Cardiac fibroblast (primary cell): ENCODE measurements around the gene MICAL3.
"Not testable (repeated sequence)": the region's sequence is repeated elsewhere in the genome, so short reads cannot be mapped to it uniquely, and the experiment has no call there.

ENCODE experiments used
- DNase-seq, 2 donors: peaks; one replicate each; pipeline versions ENCODE4 v3.0.0 to v3.0.0-alpha.2; 2010; ENCODE audit warnings: low read depth in 2 of 2
- H3K4me3 ChIP-seq, 2 donors: replicated peaks in 1 of 2; 1 replicate in 1 of 2; 2 replicates in 1 of 2; pipeline ENCODE4 v1.5.1; 2011; ENCODE audit warnings: low read depth in 2 of 2, low read length in 2 of 2, mild to moderate bottlenecking in 2 of 2, moderate library complexity in 1 of 2
- TF ChIP-seq, protein P1 (sequence below): IDR thresholded peaks from one replicate; pipeline ENCODE4 v1.5.1; 2011; ENCODE audit warnings: low read depth, mild to moderate bottlenecking, low read length, inconsistent platforms

The MICAL3 gene

DNA sequence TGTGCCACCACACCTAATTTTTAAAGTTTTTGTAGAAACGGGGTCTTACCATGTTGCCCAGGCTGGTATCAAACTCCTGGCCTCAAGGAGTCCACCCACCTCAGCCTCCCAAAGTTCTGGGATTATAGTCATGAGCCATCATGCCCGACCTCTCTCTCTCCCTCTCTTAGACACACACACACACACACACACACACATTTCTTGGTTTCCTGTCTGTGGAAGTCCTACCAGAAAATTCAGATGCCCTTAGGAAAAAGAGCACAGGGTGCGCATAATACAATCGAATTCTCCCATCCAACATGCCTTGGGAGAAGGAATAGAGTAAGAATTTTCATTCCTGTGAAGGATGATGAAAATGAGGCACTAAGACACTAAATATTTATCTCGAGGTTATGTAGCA, 10.4 kb downstream of the MICAL3 start:
- H3K4me3 ChIP-seq, result no peak overlapping the region
- TF ChIP-seq, protein P1, sequence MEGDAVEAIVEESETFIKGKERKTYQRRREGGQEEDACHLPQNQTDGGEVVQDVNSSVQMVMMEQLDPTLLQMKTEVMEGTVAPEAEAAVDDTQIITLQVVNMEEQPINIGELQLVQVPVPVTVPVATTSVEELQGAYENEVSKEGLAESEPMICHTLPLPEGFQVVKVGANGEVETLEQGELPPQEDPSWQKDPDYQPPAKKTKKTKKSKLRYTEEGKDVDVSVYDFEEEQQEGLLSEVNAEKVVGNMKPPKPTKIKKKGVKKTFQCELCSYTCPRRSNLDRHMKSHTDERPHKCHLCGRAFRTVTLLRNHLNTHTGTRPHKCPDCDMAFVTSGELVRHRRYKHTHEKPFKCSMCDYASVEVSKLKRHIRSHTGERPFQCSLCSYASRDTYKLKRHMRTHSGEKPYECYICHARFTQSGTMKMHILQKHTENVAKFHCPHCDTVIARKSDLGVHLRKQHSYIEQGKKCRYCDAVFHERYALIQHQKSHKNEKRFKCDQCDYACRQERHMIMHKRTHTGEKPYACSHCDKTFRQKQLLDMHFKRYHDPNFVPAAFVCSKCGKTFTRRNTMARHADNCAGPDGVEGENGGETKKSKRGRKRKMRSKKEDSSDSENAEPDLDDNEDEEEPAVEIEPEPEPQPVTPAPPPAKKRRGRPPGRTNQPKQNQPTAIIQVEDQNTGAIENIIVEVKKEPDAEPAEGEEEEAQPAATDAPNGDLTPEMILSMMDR, result no peak

DNA sequence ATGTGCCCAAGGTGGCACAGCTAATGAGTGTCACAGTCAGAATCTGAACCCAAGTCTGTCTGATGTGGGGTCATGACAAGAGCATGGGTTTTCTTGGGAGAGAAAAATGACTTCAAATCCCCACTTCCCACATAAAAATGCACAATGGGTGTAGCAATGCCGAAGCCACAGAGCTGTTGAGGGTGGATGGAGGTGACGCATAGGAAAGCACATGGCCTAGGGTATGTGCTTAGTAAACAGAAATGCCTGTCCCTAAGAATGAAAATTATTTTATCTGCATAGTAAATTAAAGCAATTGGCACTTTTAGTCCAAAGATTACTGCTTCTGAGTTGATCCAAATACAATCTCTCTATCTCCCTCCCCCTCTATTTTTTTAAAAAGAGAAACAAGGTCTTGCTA, 10.9 kb downstream of the MICAL3 start:
- no peak for DNase-seq

More for the DNA sequence above, 10.4 kb downstream of the MICAL3 start:
- DNase-seq, result no peak

DNA sequence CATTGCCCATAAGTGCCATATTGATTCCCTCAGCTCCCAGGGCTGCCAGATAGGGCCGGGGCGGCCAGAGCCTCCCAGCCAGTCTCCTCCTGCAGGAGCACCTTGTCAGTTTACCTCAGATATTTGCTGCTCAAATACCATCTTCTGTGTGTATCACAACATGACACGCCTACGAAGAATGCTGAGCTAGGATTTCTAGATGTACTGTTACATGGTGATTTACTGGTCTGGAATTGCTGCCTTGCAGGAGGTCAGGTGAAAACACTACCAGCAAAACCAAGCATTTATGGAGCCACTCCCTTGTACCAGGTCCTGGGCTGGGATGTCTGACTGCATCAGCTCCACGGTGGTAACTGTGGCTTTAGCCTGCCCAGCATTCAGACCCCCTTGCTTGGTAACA, 11.8 kb downstream of the MICAL3 start:
- DNase-seq, result peak in 1 of 2 donors; percentile 50
- TF ChIP-seq, protein P1, result no peak
- H3K4me3 ChIP-seq, result no peak overlapping the region

More for the DNA sequence above, 10.9 kb downstream of the MICAL3 start:
- TF ChIP-seq, protein P1, result no peak
- no peak overlapping the region for H3K4me3 ChIP-seq

DNA sequence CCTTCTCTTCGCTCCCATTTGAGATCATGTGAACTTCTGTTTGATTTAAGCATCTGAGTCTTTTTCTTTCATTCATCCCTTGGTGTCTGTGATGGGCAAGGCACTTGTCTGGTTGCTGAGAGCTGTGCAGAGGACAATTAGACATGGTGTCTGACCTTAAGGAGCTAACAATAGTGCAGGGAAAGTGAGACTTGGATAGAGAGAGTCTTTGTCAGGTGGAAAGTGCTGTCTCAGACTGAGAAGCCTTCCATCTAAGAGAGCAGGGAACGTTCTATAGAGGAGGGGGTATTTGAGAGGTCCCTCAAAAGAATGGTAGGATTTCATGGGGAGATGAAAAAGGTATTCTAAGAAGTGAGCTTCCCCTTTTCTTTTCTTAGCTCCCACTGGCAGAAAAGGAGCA, 14.1 kb downstream of the MICAL3 start:
- no peak overlapping the region for H3K4me3 ChIP-seq
- TF ChIP-seq, protein P1, result no peak
- no peak for DNase-seq

DNA sequence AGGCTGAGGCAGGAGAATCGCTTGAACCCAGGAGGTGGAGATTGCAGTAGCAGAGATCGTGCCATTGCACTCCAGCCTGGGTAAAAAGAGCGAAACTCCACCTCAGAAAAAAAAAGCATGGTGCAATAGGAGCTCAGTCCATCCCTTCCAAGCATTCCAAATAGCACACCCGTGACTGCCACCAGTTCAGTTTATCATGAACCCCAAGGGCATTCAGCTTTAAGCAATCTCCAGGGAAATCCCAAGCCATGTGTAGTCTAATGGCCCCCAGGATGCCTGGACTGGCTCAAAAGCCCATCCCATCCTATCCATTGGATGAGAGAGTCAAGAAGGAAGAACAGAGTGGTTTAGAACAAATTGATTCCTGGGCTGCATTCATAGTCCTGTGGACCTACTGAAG, 16.2 kb downstream of the MICAL3 start:
- H3K4me3 ChIP-seq, result no peak overlapping the region
- DNase-seq, result no peak
- TF ChIP-seq, protein P1, result no peak

DNA sequence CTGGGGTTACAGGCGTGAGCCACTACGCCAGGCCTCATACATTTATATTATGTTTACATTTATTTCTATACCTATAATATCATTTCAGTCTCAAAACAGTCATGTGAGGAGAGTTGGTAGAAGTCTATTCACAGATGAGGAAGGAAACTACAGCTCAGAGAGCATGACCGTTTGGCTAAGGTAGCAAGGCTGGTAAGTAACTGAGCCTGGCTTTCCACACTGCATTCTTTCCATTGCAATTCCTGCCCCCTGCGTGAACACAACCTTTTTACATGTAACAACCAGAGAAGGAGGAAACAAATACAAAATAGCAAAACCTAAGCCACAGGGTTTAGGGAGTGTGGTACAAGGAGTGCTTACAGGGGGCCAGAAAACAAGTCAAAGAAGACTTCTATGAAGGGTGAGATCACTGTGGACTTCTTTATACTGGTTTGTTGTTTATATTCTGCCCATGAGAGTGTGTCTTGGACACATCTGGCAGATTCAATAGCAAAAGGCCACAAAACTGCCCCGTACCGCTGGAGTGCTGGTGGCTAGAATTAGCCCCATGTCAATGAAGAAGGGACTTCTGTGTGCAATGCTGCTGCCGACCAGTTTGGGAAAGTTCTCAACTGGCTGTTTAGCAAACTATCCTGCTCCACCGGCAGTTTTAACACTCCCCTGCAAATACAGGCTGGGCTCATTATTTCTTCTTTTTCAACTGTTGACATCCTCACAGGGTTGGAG, 19.0 kb downstream of the MICAL3 start:
- no peak overlapping the region for H3K4me3 ChIP-seq
- TF ChIP-seq, protein P1, result no peak
- no peak for DNase-seq

DNA sequence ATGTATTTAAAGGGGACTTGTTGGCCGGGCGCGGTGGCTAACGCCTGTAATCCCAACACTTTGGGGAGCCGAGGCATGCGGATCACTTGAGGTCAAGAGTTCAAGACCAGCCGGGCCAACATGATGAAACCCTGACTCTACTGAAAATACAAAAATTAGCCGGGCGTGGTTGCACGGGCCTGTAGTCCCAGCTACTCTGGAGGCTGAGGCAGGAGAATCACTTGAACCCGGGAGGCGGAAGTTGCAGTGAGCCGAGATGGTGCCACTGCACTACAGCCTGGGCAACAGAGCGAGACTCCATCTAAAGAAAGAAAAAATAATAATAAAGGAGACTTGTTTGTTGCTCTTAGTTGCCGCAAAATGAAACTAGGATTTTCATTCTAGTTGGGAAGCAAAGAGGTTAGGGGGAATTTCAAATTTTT, 22.5 kb downstream of the MICAL3 start:
- H3K4me3 ChIP-seq, result peak overlapping the region in 1 of 2 donors; percentile 88
- not testable (repeated sequence) for DNase-seq
